Measurements from ENCODE around the gene RALGAPB.

The RALGAPB gene

GRCh38 chr20:38610521-38610920 lies 137.9 kb downstream of the RALGAPB start:
- Histone ChIP-seq H3K4me1 (ENCODE audit: control insufficient read depth, low read depth, low read length) (peaks cover 5% of the 10 kb centered on the region), H3K9me3 (ENCODE audit: control insufficient read depth, low read depth, low read length) (no peaks in the 10 kb centered on the region), H3K9ac (ENCODE audit: low read length) (no peak overlapping the region), H3K27ac (ENCODE audit: low read length) (no peak overlapping the region), H3K4me3 (ENCODE audit: low read length) (no peak overlapping the region), H3K36me3 (ENCODE audit: control insufficient read depth, low read depth, low read length) (no peaks in the 10 kb centered on the region), H3K27me3 (ENCODE audit: control insufficient read depth, insufficient read depth, low read length) (no peaks in the 10 kb centered on the region)

GRCh38 chr20:38612751-38613515 lies 140.3 kb downstream of the RALGAPB start:
- Histone ChIP-seq H3K27ac (ENCODE audit: low read length) (no peak overlapping the region), H3K27me3 (ENCODE audit: control insufficient read depth, insufficient read depth, low read length) (no peaks in the 10 kb centered on the region), H3K4me3 (ENCODE audit: low read length) (no peak overlapping the region)

GRCh38 chr20:38615283-38615682 lies 142.6 kb downstream of the RALGAPB start:
- H3K4me3 ChIP-seq (ENCODE audit: low read length), result no peak overlapping the region
- no peaks in the 10 kb centered on the region for H3K27me3 ChIP-seq (ENCODE audit: control insufficient read depth, insufficient read depth, low read length)
- no peak overlapping the region for H3K27ac ChIP-seq (ENCODE audit: low read length)
- peaks cover 6% of the 10 kb centered on the region for H3K4me1 ChIP-seq (ENCODE audit: control insufficient read depth, low read depth, low read length)
- H3K36me3 ChIP-seq (ENCODE audit: control insufficient read depth, low read depth, low read length), result no peaks in the 10 kb centered on the region
- H3K9ac ChIP-seq (ENCODE audit: low read length), result no peak overlapping the region
- no peaks in the 10 kb centered on the region for H3K9me3 ChIP-seq (ENCODE audit: control insufficient read depth, low read depth, low read length)

More at GRCh38 chr20:38612751-38613515, 140.3 kb downstream of the RALGAPB start:
- Histone ChIP-seq H3K9ac (ENCODE audit: low read length) (no peak overlapping the region), H3K4me1 (ENCODE audit: control insufficient read depth, low read depth, low read length) (peaks cover 2% of the 10 kb centered on the region), H3K36me3 (ENCODE audit: control insufficient read depth, low read depth, low read length) (no peaks in the 10 kb centered on the region), H3K9me3 (ENCODE audit: control insufficient read depth, low read depth, low read length) (no peaks in the 10 kb centered on the region)

GRCh38 chr20:38616457-38616856 lies 143.8 kb downstream of the RALGAPB start:
- Histone ChIP-seq H3K27me3 (ENCODE audit: control insufficient read depth, insufficient read depth, low read length) (no peaks in the 10 kb centered on the region), H3K4me3 (ENCODE audit: low read length) (no peak overlapping the region), H3K36me3 (ENCODE audit: control insufficient read depth, low read depth, low read length) (no peaks in the 10 kb centered on the region), H3K9me3 (ENCODE audit: control insufficient read depth, low read depth, low read length) (no peaks in the 10 kb centered on the region), H3K27ac (ENCODE audit: low read length) (no peak overlapping the region), H3K4me1 (ENCODE audit: control insufficient read depth, low read depth, low read length) (peaks cover 13% of the 10 kb centered on the region), H3K9ac (ENCODE audit: low read length) (no peak overlapping the region)

- no peak overlapping the region for H3K27ac ChIP-seq (ENCODE audit: low read length)
- H3K36me3 ChIP-seq (ENCODE audit: control insufficient read depth, low read depth, low read length), result no peaks in the 10 kb centered on the region
- no peak overlapping the region for H3K9ac ChIP-seq (ENCODE audit: low read length)
- peaks cover 13% of the 10 kb centered on the region for H3K4me1 ChIP-seq (ENCODE audit: control insufficient read depth, low read depth, low read length)
- H3K9me3 ChIP-seq (ENCODE audit: control insufficient read depth, low read depth, low read length), result no peaks in the 10 kb centered on the region
- no peak overlapping the region for H3K4me3 ChIP-seq (ENCODE audit: low read length)
- no peaks in the 10 kb centered on the region for H3K27me3 ChIP-seq (ENCODE audit: control insufficient read depth, insufficient read depth, low read length)
These were observed 144.6 kb downstream of the RALGAPB start for GRCh38 chr20:38617011-38617829.

- H3K4me1 ChIP-seq (ENCODE audit: control insufficient read depth, low read depth, low read length), result peaks cover 13% of the 10 kb centered on the region
- no peak overlapping the region for H3K9ac ChIP-seq (ENCODE audit: low read length)
- H3K27me3 ChIP-seq (ENCODE audit: control insufficient read depth, insufficient read depth, low read length), result no peaks in the 10 kb centered on the region
- H3K27ac ChIP-seq (ENCODE audit: low read length), result no peak overlapping the region
- H3K4me3 ChIP-seq (ENCODE audit: low read length), result no peak overlapping the region
- H3K9me3 ChIP-seq (ENCODE audit: control insufficient read depth, low read depth, low read length), result no peaks in the 10 kb centered on the region
- H3K36me3 ChIP-seq (ENCODE audit: control insufficient read depth, low read depth, low read length), result no peaks in the 10 kb centered on the region
These were observed 145.2 kb downstream of the RALGAPB start for GRCh38 chr20:38617830-38618196.

- Histone ChIP-seq H3K27ac (ENCODE audit: low read length) (no peak overlapping the region), H3K9me3 (ENCODE audit: control insufficient read depth, low read depth, low read length) (no peaks in the 10 kb centered on the region), H3K36me3 (ENCODE audit: control insufficient read depth, low read depth, low read length) (no peaks in the 10 kb centered on the region), H3K4me3 (ENCODE audit: low read length) (no peak overlapping the region), H3K4me1 (ENCODE audit: control insufficient read depth, low read depth, low read length) (peaks cover 13% of the 10 kb centered on the region), H3K9ac (ENCODE audit: low read length) (no peak overlapping the region), H3K27me3 (ENCODE audit: control insufficient read depth, insufficient read depth, low read length) (no peaks in the 10 kb centered on the region)
These were observed 147.8 kb downstream of the RALGAPB start for GRCh38 chr20:38620441-38620840.

- no peaks in the 10 kb centered on the region for H3K27me3 ChIP-seq (ENCODE audit: control insufficient read depth, insufficient read depth, low read length)
These were observed 150.4 kb downstream of the RALGAPB start for GRCh38 chr20:38623061-38623460.

GRCh38 chr20:38624084-38624483 lies 151.4 kb downstream of the RALGAPB start:
- H3K27me3 ChIP-seq (ENCODE audit: control insufficient read depth, insufficient read depth, low read length), result no peaks in the 10 kb centered on the region
- no peak overlapping the region for H3K27ac ChIP-seq (ENCODE audit: low read length)
- no peaks in the 10 kb centered on the region for H3K9me3 ChIP-seq (ENCODE audit: control insufficient read depth, low read depth, low read length)
- H3K9ac ChIP-seq (ENCODE audit: low read length), result no peak overlapping the region
- H3K4me3 ChIP-seq (ENCODE audit: low read length), result no peak overlapping the region
- peaks cover 16% of the 10 kb centered on the region for H3K4me1 ChIP-seq (ENCODE audit: control insufficient read depth, low read depth, low read length)
- H3K36me3 ChIP-seq (ENCODE audit: control insufficient read depth, low read depth, low read length), result no peaks in the 10 kb centered on the region

More at GRCh38 chr20:38623061-38623460, 150.4 kb downstream of the RALGAPB start:
- H3K9me3 ChIP-seq (ENCODE audit: control insufficient read depth, low read depth, low read length), result no peaks in the 10 kb centered on the region
- H3K4me1 ChIP-seq (ENCODE audit: control insufficient read depth, low read depth, low read length), result peaks cover 10% of the 10 kb centered on the region
- no peak overlapping the region for H3K9ac ChIP-seq (ENCODE audit: low read length)
- no peak overlapping the region for H3K27ac ChIP-seq (ENCODE audit: low read length)
- H3K4me3 ChIP-seq (ENCODE audit: low read length), result no peak overlapping the region
- H3K36me3 ChIP-seq (ENCODE audit: control insufficient read depth, low read depth, low read length), result no peaks in the 10 kb centered on the region

GRCh38 chr20:38625896-38626295 lies 153.3 kb downstream of the RALGAPB start:
- Histone ChIP-seq H3K27me3 (ENCODE audit: control insufficient read depth, insufficient read depth, low read length) (no peaks in the 10 kb centered on the region), H3K27ac (ENCODE audit: low read length) (no peak overlapping the region), H3K9me3 (ENCODE audit: control insufficient read depth, low read depth, low read length) (no peaks in the 10 kb centered on the region), H3K36me3 (ENCODE audit: control insufficient read depth, low read depth, low read length) (no peaks in the 10 kb centered on the region), H3K4me1 (ENCODE audit: control insufficient read depth, low read depth, low read length) (peaks cover 9% of the 10 kb centered on the region), H3K4me3 (ENCODE audit: low read length) (no peak overlapping the region), H3K9ac (ENCODE audit: low read length) (no peak overlapping the region)

- H3K27ac ChIP-seq (ENCODE audit: low read length), result no peak overlapping the region
- H3K9ac ChIP-seq (ENCODE audit: low read length), result no peak overlapping the region
- H3K27me3 ChIP-seq (ENCODE audit: control insufficient read depth, insufficient read depth, low read length), result no peaks in the 10 kb centered on the region
- H3K36me3 ChIP-seq (ENCODE audit: control insufficient read depth, low read depth, low read length), result no peaks in the 10 kb centered on the region
- no peaks in the 10 kb centered on the region for H3K9me3 ChIP-seq (ENCODE audit: control insufficient read depth, low read depth, low read length)
- H3K4me1 ChIP-seq (ENCODE audit: control insufficient read depth, low read depth, low read length), result peaks cover 9% of the 10 kb centered on the region
- H3K4me3 ChIP-seq (ENCODE audit: low read length), result no peak overlapping the region
These were observed 154.4 kb downstream of the RALGAPB start for GRCh38 chr20:38626921-38627659.

Data from iPS-18a (cell line).